GM19438 (cell line): ENCODE measurements around the gene SEC14L3.

ENCODE experiments used
- ATAC-seq: cut with Tn5 transposase; IDR thresholded peaks from one replicate; pipeline ENCODE4 v1.9.1; 2021; ENCODE audit warnings: low read depth; ENCODE audit not compliant: unreplicated experiment

Gene SEC14L3

DNA sequence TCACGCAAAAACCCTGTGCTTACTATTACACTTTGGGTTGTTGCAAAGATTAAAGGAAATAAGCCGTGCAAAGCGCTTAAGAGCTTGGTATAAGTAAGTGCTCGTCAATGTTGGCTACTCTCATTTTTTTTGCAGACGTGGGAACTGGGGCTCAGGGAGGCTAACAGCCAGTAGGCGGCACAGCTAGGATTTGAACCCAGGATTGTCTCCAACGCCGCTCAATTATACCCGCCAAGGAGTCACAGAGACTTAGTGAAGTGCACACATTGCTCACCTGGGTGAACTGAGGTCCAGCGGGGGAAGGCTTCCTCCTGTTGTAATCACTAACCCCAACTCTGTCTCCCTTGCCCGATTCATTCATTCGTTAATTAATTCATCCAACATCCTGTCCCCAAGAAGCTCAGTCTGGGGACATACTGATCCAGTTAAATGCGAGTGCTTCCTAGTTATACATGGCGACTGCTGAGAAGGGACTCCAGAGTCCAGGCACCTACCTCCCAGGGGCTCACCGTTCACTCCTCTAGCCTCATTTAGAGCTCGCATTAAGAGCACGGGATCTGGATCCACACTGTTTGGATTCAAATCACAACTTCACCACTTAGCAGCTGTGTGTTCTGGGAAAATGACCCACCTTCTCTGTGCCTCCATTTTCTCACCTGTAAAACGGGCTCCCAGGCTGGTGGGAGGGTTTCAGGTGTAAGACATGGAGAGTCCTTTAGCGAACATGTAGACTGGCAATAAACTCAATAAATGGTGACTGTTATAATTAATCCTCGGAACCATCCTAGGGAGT, 47.1 kb downstream of the SEC14L3 start:
- no peak for ATAC-seq

DNA sequence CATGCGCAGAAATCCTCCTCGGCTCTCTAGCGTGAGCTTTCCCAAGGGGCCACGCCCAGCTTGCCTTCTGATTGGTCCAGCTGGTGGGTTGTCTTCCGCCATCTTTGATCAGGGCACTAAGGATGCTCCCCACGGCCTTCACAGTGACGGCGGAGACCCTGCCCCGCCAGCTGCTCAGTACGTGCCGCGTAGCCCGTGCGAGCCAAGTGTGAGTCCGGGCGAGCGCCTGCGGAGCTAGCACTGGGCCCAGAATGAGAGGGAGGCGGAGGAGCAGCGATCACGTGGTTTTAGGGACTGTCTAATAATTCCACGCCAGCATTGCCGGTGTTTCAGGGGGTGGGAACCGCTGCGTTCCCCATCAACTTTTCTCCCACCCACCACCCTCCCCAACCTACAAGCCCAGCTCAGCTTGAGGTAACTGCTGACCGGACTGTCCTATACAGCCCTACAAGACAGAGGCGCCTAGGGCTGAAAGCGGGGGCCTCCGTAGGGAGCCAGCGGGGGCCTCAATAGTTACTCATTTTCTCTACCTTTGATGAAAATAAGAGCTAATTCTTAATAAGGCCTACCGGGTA, 47.8 kb downstream of the SEC14L3 start:
- ATAC-seq, result peak; percentile 75

GRCh38 chr22:30423301-30423958, 48.4 kb downstream of the SEC14L3 start:
- ATAC-seq, result peak; percentile 22

DNA sequence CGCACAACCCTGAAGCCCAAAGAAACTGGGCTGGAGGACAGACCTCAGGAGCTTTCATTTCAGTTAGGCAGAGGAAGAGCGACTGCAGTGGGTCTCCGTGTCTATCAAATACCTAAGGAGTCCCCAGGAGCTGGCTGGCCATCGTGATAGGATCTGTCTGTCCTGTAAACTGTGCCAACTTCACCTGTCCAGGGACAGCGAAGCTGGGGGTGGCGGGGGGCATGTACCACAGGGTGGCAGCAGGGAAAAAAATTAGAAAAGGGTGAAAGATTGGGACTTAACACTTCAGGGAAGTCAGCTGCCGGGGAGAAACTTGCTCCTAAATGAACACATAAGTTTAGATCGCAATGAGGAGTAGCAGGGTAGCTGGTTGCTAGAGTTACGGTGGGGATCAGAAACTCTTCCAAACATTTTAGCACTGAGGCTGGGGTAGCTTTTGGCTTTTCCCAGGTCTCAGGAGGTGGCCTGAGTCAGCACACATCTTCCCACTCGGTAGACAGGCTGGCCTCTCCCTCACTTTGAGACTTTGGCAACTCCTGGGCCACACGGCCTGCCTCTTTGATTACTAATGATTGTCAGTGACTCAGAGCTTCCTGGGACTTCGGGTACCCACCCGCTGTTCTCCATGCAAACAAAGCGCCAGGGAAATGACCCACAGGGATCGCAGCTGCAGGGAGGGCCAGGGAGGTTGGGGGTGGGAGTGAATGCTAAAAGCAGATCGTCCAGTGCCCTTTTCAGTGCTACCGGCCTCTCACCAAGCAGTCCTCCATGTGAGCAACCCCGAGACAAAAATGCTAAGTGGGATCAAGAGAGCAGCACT, 49.1 kb downstream of the SEC14L3 start:
- no peak for ATAC-seq

- ATAC-seq, result no peak
Measured at GRCh38 chr22:30421695-30422480, 49.9 kb downstream of the SEC14L3 start.

GRCh38 chr22:30420347-30421125, 51.3 kb downstream of the SEC14L3 start:
- ATAC-seq, result no peak

GRCh38 chr22:30416837-30417236, 55.0 kb downstream of the SEC14L3 start:
- ATAC-seq, result no peak

- ATAC-seq, result no peak
Measured at GRCh38 chr22:30416403-30416802, 55.4 kb downstream of the SEC14L3 start.

DNA sequence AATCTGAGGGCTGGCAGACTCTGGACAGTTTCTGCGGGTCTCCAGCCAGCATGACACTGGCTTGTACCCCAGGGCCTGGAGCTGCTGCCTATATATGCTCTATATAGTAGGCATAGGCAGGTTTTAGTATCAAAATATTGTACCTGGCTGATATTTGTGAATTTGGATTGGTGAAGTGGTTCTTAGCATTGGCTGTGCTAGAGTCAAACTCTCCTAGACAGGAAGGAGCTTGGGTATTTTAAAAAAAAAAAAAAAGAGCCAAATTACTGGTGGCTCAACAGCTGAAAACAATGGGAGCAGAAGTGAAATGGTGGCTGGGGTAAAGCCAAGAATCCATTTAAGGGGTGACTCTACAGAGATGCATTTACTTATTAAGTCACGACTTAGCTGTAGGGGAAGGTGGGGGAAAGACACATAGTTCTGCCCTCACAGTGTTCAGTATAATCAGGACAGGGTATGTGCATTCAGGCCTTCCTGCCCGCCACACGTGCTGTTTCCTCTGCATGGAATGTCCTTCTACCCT, 57.2 kb downstream of the SEC14L3 start:
- ATAC-seq, result no peak

GRCh38 chr22:30413745-30414524, 57.9 kb downstream of the SEC14L3 start:
- no peak for ATAC-seq

GRCh38 chr22:30413001-30413400, 58.8 kb downstream of the SEC14L3 start:
- no peak for ATAC-seq

DNA sequence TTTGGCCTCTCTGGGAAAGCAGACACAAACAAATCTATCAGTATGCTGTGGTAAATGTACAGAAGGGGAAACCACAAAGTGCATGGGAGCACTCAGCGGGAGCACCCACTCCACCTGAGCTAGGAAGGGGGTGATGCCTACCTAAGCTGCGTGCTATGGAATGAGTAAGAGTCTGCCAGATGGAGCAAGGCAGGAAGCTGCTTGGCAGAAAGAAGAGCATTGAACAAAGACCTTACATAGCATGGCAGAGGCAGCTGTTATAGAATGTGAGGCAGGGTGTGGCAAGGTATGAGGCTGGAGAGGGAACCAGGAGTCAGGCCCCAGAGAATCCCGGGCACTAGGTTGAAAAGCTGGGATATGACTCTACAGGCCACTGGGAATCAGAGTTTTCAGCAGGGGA, 60.0 kb downstream of the SEC14L3 start:
- no peak for ATAC-seq
